Pulmonary artery endothelial cell (primary cell): ENCODE measurements around the gene GRAPL. TPM values are rescaled to one million over a fixed set of nuclear protein-coding genes. Genes with fewer than 3 reads are reported as not detected.
"Not testable (repeated sequence)": the region's sequence is repeated elsewhere in the genome, so short reads cannot be mapped to it uniquely, and the experiment has no call there.

Experiments
- DNase-seq: peaks from one replicate; pipeline ENCODE4 v3.0.0-alpha.2; 2011; ENCODE audit warnings: low read depth, low spot score
- total RNA-seq: library from RNA; depleted of rRNA; stranded (reverse); fragments of >200 nt; gene quantifications from 2 replicates; pipeline ENCODE4 v1.2.3, GENCODE V29; 2014

Gene GRAPL
- 7.3 and 11.9 TPM in 2 replicates for total RNA-seq

DNA sequence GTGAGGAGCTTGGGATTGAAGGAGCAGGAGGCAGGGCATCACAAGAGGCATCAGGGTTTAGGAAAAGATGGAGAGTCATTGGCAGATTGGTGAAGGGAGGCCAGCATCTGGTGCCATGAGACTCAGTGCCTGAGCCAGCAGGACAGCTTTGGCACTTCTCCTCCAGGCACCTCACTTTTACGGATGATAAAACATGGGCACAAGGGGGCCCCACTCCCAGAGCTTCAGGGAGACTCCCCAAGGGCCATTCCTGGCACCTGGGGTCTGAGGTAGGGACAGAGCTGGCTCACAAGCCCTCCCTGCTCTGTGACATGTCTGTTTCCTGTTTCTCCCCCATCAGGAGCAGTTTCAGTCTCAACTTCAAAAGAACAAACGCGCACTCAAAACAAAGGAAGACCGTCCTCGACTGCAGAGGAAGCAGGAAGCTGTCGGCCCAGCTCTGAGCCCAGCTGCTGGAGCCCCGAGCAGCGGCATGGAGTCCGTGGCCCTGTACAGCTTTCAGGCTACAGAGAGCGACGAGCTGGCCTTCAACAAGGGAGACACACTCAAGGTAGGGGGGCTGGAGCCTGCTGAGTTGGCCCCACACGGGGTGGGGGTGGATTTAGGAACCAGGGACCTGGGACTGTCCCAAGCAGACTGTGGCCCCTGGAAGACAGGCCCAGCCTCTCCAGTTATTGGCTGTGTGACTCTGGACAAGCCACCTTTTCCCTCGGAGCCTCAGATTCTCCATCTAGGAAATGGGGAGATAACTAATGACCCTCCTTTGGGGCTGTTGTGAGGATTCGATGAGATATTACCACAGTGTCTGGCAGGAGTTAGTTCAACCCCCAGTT lies at the start of gene GRAPL:
TSS of gene GRAPL (plus strand) at position 442 of the 833 bp plus-strand sequence. CDS start at position 473, 31 bp downstream.
- DNase-seq, result not testable (repeated sequence)

DNA sequence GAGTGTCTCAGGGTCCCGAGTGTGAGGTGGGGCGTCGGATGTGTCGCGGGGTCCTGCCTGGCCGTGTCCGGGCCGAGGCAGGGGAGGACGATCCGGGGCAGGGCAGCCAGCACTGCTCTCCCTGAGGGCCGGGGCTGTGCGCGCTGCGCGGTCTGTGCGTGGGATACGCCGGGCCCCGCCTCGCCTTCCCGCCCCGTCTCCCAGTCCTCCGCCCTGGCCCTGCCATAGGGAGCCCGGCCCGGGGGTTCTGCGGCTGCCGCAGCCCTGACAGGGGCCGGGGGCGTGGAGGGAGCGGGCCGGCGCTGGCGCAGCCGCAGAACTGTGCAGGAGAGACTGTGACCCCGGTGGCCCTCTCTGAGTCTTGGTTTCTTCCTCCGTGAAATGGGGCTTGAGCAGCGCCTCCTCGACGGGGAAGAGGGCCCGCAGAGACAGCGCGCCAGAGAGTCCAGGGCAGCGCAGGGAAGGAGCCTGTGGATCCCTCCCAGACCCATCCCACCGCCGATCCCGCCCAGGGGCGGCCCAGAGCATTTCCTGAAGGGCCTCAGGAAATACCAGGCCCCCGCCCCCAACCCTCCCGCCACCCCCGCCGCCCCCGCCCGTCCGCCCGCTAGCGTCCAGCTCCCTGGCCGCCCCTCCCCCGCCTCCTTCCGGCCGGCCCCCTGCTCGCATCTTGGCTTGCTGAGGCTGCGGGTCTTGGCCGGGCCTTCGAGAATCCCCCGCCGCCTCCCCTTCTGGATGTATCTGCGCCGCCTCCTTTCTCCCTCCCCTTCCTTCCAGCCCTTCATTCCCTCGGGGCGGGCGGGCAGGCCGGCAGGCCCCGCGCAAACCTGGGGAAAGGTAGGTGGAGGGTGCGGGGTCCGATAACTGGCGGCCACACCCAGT lies 38.3 kb upstream of the GRAPL start:
- DNase-seq, result not testable (repeated sequence)

DNA sequence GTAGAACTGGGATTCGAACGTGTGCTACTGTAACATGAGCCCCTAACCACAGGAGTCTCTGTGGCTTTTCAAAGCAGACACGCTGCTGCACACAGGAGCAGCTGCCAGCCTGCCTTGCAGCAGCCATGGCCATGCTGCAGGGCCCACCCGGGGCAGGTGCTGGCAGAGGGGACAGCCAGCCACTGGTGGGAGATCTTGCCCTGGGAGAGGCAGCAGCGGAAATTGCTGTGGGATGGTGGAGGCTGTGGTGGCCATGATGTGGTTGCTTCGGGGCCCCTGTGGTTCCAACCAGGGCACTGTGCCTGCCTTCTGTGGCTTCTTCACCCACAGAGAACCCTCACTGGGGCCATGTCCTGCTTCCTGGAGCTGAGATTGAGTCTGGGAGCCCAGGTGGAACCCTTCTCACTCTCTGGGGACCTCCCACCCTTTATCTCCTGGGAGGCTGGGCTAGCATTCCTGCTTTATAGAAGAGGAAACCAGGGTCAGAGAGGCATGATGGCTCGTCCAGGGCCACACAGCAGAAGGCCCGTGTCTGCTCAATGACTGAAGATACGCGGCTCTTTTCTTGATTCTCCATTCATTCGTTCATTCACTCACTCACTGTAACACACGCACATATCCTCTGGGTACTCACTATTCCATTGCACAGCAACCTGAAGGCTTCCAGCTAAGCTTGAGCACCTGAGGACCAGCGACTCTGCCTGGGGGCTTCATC lies 37.2 kb upstream of the GRAPL start:
- not testable (repeated sequence) for DNase-seq

DNA sequence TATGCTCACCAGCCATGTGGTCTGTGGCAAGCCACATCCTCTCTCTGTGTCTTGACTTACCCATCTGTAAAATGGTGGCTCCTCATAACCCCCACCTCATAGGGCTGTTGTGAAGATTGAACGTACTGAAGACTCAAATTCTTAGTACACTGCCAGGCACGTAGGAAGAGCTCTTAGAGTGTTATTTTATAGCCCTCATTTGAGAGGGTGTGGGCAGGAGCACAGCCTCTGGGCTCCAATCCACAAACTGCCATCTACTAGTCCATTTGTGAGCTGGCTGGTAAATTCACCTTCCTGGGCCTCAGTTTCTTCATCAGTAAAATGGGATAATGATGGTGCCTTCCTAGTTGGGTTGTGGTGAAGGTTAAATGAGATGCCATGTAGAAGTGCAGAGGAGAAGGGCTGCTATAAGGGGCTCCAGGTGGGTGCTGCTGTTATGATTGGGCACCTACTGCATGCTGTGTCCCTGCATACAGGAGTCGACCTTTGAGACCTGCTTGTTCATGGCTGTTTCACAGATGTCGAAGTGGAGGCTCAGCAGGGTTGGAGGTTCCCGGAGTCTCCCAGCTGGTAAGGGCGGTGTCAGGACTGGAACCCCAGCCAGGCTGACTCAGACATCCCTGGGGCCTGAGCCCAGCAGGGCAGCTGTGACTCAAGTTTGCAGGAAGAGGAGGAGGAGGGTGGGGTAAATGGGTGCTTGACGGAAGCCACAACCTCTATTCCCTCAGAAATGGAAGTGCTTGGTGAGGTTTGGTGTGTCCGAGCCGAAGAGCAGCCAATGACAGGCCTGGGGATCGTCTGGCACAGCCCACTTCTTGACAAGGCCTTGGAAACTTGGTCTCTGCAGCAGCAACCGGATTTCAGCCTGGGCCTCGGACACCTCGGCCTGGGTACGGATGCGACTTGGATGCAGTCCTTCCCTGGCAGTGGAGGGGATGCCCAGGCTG lies 34.4 kb upstream of the GRAPL start:
- not testable (repeated sequence) for DNase-seq

DNA sequence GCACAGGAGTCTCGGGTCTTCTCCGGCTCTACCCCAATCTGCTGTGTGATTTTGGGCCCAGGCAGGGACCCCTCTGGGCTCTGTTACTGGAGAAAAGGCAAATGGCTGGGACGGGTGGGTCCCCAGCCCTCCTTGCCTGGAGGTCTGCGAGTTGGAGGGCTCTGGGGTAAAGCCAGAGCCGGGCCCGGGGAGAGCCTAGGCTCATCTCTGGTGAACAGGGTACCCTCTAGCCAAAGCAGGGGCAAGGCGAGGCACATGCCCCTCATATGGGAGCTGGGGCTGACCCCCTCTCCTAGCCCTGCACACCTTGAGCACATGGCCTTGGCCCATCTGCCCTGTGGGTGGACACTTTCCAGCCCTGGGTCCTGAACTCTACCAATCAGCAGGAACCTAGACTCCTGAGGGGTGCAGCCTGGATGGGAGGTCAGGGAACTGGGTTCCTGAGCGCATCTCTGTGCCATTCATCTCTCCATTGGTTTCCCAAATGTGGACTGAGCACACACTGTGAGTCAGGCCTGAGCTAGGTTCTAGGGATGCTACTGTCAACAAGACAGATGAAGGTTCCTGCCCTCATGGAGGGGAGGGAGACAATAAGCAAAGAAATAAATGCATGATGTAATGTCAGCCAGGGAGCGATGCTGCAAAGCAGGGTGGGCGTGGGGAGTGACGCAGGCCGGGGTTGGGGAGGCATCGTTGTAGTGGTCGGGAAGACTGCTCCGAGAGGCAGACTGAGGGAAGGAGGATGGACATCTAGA lies 33.5 kb upstream of the GRAPL start:
- not testable (repeated sequence) for DNase-seq

DNA sequence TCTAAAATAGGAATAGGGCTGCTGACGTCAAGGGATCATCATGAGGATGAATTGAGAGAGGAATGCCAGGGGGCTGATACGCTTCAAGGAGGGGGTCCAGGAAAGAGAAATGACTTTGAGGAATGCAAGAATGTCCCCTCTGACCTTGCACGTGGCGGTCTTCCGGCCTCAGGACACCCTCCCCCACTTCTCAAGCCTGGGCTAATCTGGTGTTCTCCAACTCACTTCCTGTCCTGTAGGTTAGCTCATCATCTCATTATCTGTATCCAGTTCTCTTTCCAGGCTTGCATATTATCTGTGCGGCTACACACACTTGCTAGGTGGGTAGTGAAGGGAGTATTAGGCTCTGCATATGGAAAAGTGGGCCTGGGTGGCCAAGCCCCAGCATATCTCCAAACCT lies 18.9 kb upstream of the GRAPL start:
- DNase-seq, result not testable (repeated sequence)

DNA sequence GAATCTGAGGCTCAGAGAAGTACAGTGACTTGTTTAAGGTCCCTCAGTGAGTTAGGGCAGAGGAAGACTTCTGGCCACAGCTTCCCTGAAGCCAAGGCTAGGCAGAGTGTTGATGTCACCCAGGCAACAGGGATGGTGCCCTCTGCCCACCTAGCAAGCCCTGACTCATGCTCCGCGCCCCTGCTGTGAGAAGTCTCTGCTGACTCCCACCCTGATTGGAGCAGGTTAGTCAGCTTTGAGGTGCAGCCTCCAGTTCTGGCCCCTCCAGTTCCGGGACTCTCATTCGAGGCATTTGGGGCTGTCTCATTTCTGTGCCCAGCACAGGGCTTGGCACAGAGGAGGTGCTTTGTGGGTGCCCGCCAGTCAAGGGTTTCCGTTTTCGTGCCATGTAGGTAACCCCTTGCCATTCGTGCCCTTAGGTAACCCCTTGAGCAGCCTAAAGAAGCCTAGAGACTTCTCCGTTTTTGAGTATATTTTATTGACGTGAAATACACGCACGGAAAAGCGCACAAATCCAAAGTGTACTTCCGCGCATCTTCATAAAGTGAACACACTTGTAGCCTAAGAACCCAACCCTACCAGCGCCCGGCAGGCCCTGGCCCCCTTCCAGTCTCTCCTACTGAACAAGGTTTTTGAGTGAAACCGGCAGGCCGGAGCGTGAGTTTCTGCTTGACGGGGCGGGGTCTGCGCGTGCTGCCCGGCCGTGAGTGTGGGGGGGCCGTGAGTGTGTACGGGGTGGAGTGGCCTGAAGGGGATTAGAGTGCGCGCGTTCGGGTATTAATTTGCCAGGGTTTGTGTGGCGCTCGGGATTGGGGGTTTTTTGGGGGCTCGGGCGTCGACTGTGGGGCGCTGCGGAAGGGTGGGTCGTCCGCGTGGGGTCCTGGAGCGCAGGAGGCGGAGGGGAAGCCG lies 16.9 kb upstream of the GRAPL start:
- DNase-seq, result not testable (repeated sequence)

DNA sequence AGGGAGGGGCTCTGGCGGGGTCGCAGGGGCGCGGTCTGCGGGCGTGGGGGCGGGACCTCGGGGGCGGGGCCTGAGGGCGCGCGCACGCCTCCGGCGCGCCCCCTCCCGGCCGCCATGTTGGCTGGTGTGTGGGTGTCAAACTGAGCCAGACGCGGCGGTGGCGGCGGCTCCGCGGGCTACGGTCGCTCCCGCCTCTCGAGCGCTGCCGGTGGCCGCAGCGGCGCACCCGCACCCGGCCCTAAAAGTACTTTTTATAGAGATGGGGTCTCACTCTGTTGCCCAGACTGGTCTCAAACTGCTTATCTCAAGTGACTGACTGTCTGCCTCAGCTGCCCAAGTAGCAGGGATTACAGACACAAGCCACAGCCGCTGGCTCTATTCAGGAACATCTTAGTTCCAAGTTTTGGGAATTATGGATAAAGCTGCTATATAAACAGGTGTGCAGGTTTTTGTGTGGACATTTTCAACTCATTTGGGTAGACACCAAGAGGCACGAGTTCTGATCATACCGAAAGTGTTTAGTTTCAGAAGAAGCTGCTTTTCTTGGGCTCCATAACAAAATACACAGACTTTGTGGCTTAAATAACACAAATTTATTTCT lies 16.2 kb upstream of the GRAPL start:
- DNase-seq, result not testable (repeated sequence)

DNA sequence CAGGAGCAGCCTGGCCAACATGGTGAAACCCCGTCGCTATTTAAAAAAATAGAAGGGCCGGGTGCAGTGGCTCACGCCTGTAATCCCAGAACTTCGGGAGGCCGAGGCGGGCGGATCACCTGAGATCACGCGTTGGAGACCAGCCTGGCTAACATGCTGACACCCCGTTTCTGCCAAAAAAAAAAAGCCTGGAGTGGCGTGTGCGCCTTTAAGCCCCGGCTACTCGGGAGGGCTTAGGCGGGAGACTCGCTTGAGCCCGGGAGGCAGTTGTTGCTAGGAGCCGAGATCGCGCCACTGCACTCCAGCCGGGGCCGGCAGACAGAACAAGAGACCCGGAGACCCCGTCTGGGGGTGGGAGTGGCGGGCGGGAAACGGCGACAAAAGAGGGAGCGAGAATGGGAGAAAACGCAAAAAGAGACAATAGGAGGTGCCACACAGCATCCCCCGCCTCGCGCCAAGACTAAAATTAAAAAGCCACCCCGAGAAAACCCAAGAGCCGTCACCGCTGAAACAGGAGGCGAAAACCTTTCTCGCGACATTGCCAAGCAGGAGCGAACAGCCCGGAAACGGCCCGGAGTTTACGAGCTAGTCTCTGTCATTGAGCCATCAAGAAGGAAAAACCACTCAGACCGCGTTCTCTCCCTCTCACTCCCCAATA lies 15.5 kb upstream of the GRAPL start:
- DNase-seq, result not testable (repeated sequence)

DNA sequence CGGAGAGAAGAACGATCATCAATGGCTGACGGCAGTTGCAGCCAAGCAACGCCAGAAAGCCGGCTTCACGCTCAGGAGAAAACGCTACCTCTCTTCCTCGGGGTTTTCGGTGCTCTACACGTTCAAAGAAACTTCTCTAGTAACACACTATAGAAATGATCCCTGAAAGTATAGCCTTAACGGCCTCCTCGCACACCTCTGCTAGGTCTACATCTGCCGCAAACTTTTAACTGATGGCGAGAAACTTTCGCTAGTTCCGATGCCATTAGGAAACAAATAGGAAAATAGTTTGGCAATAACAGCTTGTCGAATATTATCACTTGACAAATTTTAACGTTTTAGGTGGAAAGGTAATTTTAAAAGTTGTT lies 14.9 kb upstream of the GRAPL start:
- DNase-seq, result not testable (repeated sequence)

DNA sequence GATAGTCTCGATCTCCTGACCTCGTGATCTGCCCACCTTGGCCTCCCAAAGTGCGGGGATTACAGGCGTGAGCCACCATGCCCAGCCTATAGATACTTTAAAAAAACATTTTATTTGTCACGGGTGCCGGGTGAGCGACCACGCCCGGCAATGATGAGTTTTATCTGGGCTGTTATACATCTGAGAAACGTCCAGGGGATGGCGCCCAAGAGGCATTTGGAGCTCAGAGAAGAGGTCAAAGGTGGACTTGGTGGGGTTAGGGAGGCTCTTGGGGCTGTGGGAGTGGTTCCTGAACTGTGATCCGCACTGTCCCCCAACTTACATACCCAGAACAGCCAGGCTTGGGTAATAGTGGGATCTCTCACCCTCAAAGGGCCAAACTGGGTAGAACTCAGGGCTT lies 8.7 kb upstream of the GRAPL start:
- DNase-seq, result not testable (repeated sequence)

DNA sequence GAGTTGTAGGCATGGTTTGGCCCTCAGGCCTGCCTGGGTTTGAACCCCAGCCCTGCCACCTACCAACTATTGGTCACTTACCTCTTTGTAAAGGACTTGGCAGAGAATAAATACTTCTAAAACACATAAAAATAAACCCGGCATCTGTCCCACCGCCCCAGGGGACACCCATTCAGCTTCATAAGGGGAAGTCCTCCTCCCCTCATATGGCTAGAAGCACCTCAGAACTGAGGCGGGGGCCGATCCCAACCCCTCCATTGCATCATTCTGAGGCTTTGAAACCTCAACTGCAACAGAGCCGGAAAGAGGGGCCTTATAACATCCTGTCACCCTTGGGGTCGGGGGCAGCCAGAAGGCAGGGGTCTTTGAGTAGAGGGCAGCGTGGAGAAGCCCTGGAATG lies 2.1 kb upstream of the GRAPL start:
- DNase-seq, result not testable (repeated sequence)

DNA sequence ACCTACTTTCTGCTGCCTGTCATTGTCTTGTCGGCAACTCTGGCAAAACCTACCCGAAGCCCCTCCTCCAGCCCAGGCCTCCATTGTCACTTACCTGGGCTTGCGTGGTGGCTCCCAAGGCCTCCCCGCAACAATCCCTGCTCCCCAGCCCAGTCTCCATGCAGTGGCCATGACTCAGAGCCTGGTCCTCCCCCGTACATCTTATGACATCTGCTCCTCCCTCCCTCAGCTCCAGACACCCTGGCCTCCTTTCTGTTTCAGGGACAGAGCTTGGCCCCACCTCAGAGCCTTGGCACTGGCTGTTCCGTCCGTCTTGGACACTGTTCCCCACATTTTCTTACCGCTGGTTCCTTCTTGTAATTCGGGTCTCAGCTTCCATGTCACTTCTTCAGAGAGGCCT lies 2.1 kb downstream of the GRAPL start:
- not testable (repeated sequence) for DNase-seq

DNA sequence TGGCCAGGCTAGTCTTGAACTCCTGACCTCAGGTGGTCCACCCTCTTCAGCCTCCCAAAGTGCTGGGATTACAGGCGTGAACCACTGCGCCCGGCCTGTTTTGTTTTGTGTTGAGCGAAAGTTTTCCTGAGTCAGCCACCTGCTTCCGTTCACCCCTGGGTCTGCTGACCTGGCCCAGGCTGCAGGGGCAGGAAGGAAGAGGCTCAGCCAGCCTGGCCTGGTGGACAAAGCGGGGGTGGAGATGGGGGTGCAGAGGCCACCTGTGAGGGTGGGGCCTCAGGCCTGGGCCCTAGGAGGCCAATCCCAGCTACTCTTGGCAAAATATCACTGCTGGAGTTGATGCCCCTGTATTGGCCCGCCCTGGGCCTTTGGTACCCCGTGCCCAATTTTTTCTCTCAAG lies 3.7 kb downstream of the GRAPL start:
- DNase-seq, result not testable (repeated sequence)

DNA sequence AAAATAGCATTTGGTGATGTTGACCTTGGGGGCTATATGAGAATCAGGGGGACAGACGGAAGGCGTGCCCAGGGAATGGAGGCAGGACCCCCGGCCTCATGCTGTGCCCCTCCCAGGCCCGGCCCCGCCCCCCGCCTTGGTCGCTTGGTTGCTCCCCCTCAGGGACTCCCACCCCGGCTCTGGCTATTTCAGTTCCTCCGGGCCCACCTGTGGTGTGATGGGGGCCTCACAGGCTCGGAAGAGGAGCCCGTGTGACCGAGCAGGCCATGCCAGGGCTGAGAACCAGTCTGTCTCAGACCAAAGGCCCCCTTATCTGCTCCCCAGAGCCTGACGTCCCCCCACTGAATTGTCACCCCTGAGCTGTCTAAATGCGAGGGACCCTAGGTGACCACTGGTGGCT lies 4.4 kb downstream of the GRAPL start:
- DNase-seq, result not testable (repeated sequence)

DNA sequence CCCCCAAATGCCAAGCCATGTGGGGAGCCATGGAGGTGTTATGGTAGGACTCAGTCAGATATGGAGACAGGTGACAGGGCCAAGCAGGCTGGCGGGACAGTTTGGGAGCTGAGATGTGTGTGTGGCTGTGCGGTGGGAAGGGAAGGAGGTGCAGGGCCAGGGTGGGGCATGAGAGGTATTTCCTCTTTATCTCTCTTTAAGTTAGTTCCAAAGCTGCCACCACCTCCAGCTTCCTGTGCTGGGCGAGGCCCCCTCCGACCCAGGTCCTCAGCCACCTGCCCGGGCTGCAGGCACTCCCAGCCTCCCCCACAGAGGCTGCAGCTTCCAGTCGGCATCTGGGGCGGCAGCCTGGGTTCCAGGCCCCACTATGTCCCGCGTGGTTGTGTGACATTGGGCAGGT lies 6.4 kb downstream of the GRAPL start:
- not testable (repeated sequence) for DNase-seq

DNA sequence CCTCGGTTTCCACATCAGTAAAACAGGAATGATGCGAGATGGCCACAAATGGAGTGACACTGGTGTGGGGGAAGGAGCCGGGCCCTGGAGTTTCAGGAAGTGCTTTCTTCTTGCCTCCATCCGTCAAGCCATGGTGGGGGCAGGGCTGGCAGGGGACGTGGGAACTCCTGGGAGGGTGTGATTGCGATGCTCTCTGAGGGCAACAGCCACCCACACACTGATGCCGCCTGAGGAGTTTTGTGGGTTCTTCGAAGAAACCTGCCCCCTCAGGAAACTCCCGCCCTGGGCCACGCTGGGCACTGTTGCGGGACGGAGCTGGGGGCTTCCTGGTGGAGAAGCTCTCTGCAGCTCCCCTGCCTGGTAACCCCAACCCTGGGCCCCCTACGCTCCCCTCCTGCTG lies 8.0 kb downstream of the GRAPL start:
- not testable (repeated sequence) for DNase-seq

DNA sequence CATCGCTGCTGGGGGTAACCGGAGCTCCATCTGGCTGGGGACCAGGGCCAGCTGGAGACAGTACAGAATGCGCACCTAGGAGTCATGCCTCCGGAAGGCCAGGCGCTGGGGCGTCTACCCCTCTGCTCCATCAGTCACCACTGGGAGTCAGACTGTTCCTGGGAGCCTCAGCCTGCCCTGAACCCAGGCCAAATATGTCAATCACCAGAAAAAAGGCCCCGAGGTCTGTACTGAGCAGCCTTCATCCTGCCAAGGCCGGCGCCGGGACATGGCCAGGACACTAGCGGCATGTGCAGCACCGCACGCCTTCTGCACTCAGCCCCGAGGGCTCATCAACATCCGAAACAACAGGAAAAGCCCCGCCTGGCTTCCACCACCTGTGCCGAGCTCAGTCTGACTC lies 8.7 kb downstream of the GRAPL start:
- DNase-seq, result not testable (repeated sequence)
